Measurements from ENCODE around the gene TLK2. TPM values are rescaled to one million over a fixed set of nuclear protein-coding genes. Genes with fewer than 3 reads are reported as not detected.
A peak's percentile ranks its signal among the peaks of the same experiment; 100 is the strongest.

Gene TLK2
- total and polyA plus RNA-seq, 7 donors: 21.1 to 59.3 (median 30.7) TPM

- intact Hi-C loops (cut with DNase I): no loop called here
- WGBS, 2 donors: 67 to 81% methylated on average over 12 of the region's 12 CpGs
- peaks cover 0 to 34% (median 20%) of the 10 kb centered on the region in 4 donors for H3K4me1 ChIP-seq
- H3K9me3 ChIP-seq: no peaks in the 10 kb centered on the region
- H3K27ac ChIP-seq: no peak overlapping the region
- H3K36me3 ChIP-seq: no peaks in the 10 kb centered on the region
- no peak overlapping the region for H3K4me3 ChIP-seq
- DNase-seq: peak; percentile 53
- TF ChIP-seq EP300 (IDR thresholded peaks at IDR 0.05) (no peak), POLR2AphosphoS5 (IDR thresholded peaks at IDR 0.05) (no peak), POLR2A (IDR thresholded peaks at IDR 0.05) (no peak), CTCF (IDR thresholded peaks at IDR 0.05) (no peak)
- peaks cover 8 to 35% (median 30%) of the 10 kb centered on the region in 3 donors for H3K27me3 ChIP-seq
Observed at GRCh38 chr17:62630365-62631085, 151.9 kb downstream of the TLK2 start.

- 88 to 95% methylated on average over 23 of the region's 23 CpGs for WGBS, 2 donors
- Histone ChIP-seq H3K4me3 (no peak overlapping the region), H3K4me1 (peaks cover 0 to 30% (median 20%) of the 10 kb centered on the region in 4 donors), H3K27ac (no peak overlapping the region), H3K9me3 (no peaks in the 10 kb centered on the region), H3K36me3 (no peaks in the 10 kb centered on the region), H3K27me3 (peaks cover 8 to 34% (median 24%) of the 10 kb centered on the region in 3 donors)
- intact Hi-C loops (cut with DNase I): no loop called here
- TF ChIP-seq POLR2A (IDR thresholded peaks at IDR 0.05) (no peak), EP300 (IDR thresholded peaks at IDR 0.05) (no peak), POLR2AphosphoS5 (IDR thresholded peaks at IDR 0.05) (no peak), CTCF (IDR thresholded peaks at IDR 0.05) (no peak)
- peak; percentile 58 for DNase-seq
Observed at GRCh38 chr17:62631086-62631935, 152.7 kb downstream of the TLK2 start.

- H3K9me3 ChIP-seq: no peaks in the 10 kb centered on the region
- intact Hi-C loops (cut with DNase I): no loop called here
Observed at GRCh38 chr17:62631936-62632924, 153.6 kb downstream of the TLK2 start.

More at GRCh38 chr17:62631936-62632924, 153.6 kb downstream of the TLK2 start:
- no peak for TF ChIP-seq EP300 (IDR thresholded peaks at IDR 0.05)
- no peak for TF ChIP-seq CTCF (IDR thresholded peaks at IDR 0.05)
- no peak for TF ChIP-seq POLR2A (IDR thresholded peaks at IDR 0.05)
- TF ChIP-seq POLR2AphosphoS5 (IDR thresholded peaks at IDR 0.05): no peak
- Histone ChIP-seq H3K4me1 (peaks cover 0 to 21% (median 14%) of the 10 kb centered on the region in 4 donors), H3K27ac (no peak overlapping the region), H3K36me3 (no peaks in the 10 kb centered on the region), H3K4me3 (no peak overlapping the region), H3K27me3 (peaks cover 4 to 25% (median 17%) of the 10 kb centered on the region in 3 donors)
- peak; percentile 53 for DNase-seq
- 69 to 77% methylated on average over 27 of the region's 27 CpGs for WGBS, 2 donors

Measured in sigmoid colon (tissue), 7 donors.